Activated CD8-positive, alpha-beta T cell treated with anti-CD3 and anti-CD28 coated beads for 36 hours (primary cell): ENCODE data around the gene S1PR1. TPM values are rescaled to one million over a fixed set of nuclear protein-coding genes. Genes with fewer than 3 reads are reported as not detected.

ENCODE experiments used
- ATAC-seq: fragments of 200-7000 bp; cut with Tn5 transposase; one replicate; pipeline ENCODE4 v1.10.0; 2021; ENCODE audit warnings: mild to moderate bottlenecking, moderate library complexity
- CTCF ChIA-PET: fragments of 350-600 bp; sonication (Branson Sonifier 250); formaldehyde crosslinking; loops from one replicate; lab custom pipeline; 2021; ENCODE audit warnings: antibody characterized with exemption; lab: Charles Lee
- POLR2A ChIA-PET: fragments of 350-600 bp; sonication (Branson Sonifier 250); formaldehyde crosslinking; loops from one replicate; lab custom pipeline; 2021; ENCODE audit warnings: antibody characterized with exemption; lab: Charles Lee
- DNase-seq: peaks from one replicate; pipeline ENCODE4 v3.0.0-alpha.2; 2020
- H3K27ac Mint-ChIP-seq: one replicate; pipeline ENCODE4 v1.8.0; 2021; ENCODE audit warnings: mild to moderate bottlenecking, mixed read lengths
- H3K27me3 Mint-ChIP-seq: one replicate; pipeline ENCODE4 v1.8.0; 2021; ENCODE audit warnings: mixed read lengths
- H3K36me3 Mint-ChIP-seq: one replicate; pipeline ENCODE4 v1.8.0; 2021; ENCODE audit warnings: low read depth, mixed read lengths
- H3K4me1 Mint-ChIP-seq: one replicate; pipeline ENCODE4 v1.8.0; 2021; ENCODE audit warnings: low read depth, mixed read lengths
- H3K4me3 Mint-ChIP-seq: one replicate; pipeline ENCODE4 v1.8.0; 2021; ENCODE audit warnings: mild to moderate bottlenecking, moderate library complexity, mixed read lengths
- H3K9me3 Mint-ChIP-seq: one replicate; pipeline ENCODE4 v1.8.0; 2021; ENCODE audit warnings: mixed read lengths
- CTCF ChIP-seq: fragments of 200-600 bp; IDR thresholded peaks from one replicate; pipeline ENCODE4 v1.8.0; 2022; ENCODE audit warnings: antibody characterized with exemption, mild to moderate bottlenecking
- intact Hi-C: fragments of 100-400 bp; cut with micrococcal nuclease; formaldehyde crosslinking; loops from one replicate; pipeline ENCODE4 v1.10.0; 2022
- total RNA-seq, 2 experiments: library from RNA; stranded (reverse); gene quantifications; one replicate each; pipeline ENCODE4 v1.2.3, GENCODE V29; 2021

S1PR1 gene
- total RNA-seq, 2 experiments from 2014 or later = 63.9 to 66.4 TPM

- ATAC-seq (peak; percentile 24), DNase-seq (peak; percentile 85)
- ChIA-PET CTCF (interaction anchor here (0.8 to 15.6 kb wide), 50 partner anchors 8 to 343 kb away, joined by 3 to 301 read pairs (median 4); partner anchors contain the start of gene SLC30A7), POLR2A (interaction anchor here (0.6 to 7.3 kb wide), 42 partner anchors 7 to 848 kb away, joined by 3 to 106 read pairs (median 4); partner anchors contain the start of gene DPH5)
- H3K27ac Mint-ChIP-seq = peak overlapping the region; percentile 98
- H3K9me3 Mint-ChIP-seq = peaks cover 2% of the 10 kb centered on the region
- intact Hi-C loops = loop anchor here (1.0 to 10.0 kb wide), 7 partner anchors 51 to 312 kb away; partner anchors contain the start of gene DPH5
- peak overlapping the region; percentile 86 for H3K4me3 Mint-ChIP-seq
- H3K4me1 Mint-ChIP-seq = peaks cover 42% of the 10 kb centered on the region
- H3K27me3 Mint-ChIP-seq = no peaks in the 10 kb centered on the region
- peaks cover 66% of the 10 kb centered on the region for H3K36me3 Mint-ChIP-seq
- TF ChIP-seq CTCF = peak; percentile 60
Observed at GRCh38 chr1:101239095-101240040, 2.5 kb downstream of the S1PR1 start.

- TF ChIP-seq CTCF = no peak
- Mint-ChIP-seq H3K27me3 (no peaks in the 10 kb centered on the region), H3K36me3 (peaks cover 70% of the 10 kb centered on the region), H3K9me3 (peaks cover 2% of the 10 kb centered on the region), H3K4me3 (peak overlapping the region; percentile 86), H3K4me1 (peaks cover 37% of the 10 kb centered on the region), H3K27ac (peak overlapping the region; percentile 98)
- intact Hi-C loops = loop anchor here (5.0 to 10.0 kb wide), 2 partner anchors 115 to 213 kb away; partner anchors contain the start of gene DPH5
- CTCF ChIA-PET = interaction anchor here (0.8 to 15.6 kb wide), 17 partner anchors 8 to 317 kb away, joined by 3 to 301 read pairs (median 7); no protein-coding TSS in a partner anchor
- no peak for ATAC-seq
- no peak for DNase-seq
- POLR2A ChIA-PET = interaction anchor here (0.6 to 7.3 kb wide), 26 partner anchors 7 to 343 kb away, joined by 3 to 106 read pairs (median 4); no protein-coding TSS in a partner anchor
Observed at GRCh38 chr1:101240041-101240430, 3.2 kb downstream of the S1PR1 start.

- Mint-ChIP-seq H3K27me3 (no peaks in the 10 kb centered on the region), H3K36me3 (peaks cover 74% of the 10 kb centered on the region), H3K4me3 (peak overlapping the region; percentile 86), H3K4me1 (peaks cover 45% of the 10 kb centered on the region), H3K9me3 (peaks cover 2% of the 10 kb centered on the region), H3K27ac (peak overlapping the region; percentile 67)
- ChIA-PET POLR2A (interaction anchor here (0.9 to 7.3 kb wide), 5 partner anchors 10 to 345 kb away, joined by 3 to 106 read pairs (median 19); no protein-coding TSS in a partner anchor), CTCF (interaction anchor here (1.2 to 15.6 kb wide), 5 partner anchors 11 to 104 kb away, joined by 4 to 301 read pairs (median 5); no protein-coding TSS in a partner anchor)
- no peak for ATAC-seq
- TF ChIP-seq CTCF = no peak
- no peak for DNase-seq
- intact Hi-C loops = loop anchor here (5.0 to 10.0 kb wide), 2 partner anchors 113 to 214 kb away; partner anchors contain the start of gene DPH5
Observed at GRCh38 chr1:101241485-101242225, 4.8 kb downstream of the S1PR1 start.

GRCh38 chr1:101242324-101243050 lies 5.7 kb downstream of the S1PR1 start:
- intact Hi-C loops = loop anchor here (5.0 to 10.0 kb wide), 2 partner anchors 112 to 215 kb away; partner anchors contain the start of gene DPH5
- TF ChIP-seq CTCF = no peak
- peak overlapping the region; percentile 86 for H3K4me3 Mint-ChIP-seq
- H3K4me1 Mint-ChIP-seq = peaks cover 49% of the 10 kb centered on the region
- H3K9me3 Mint-ChIP-seq = peaks cover 2% of the 10 kb centered on the region
- no peak for ATAC-seq
- peak overlapping the region; percentile 67 for H3K27ac Mint-ChIP-seq
- peaks cover 67% of the 10 kb centered on the region for H3K36me3 Mint-ChIP-seq
- no peaks in the 10 kb centered on the region for H3K27me3 Mint-ChIP-seq
- no peak for DNase-seq
- ChIA-PET POLR2A (interaction anchor here (0.7 to 2.3 kb wide), 4 partner anchors 9 to 114 kb away, joined by 3 to 19 read pairs (median 4); no protein-coding TSS in a partner anchor), CTCF (interaction anchor here (15.6 kb wide), 1 partner anchor 44 kb away, joined by 301 read pairs; no protein-coding TSS in a partner anchor)
